NCI-H748 treated with DMSO at 0.1 percent for 48 hours (cell line): Measurements from ENCODE around the gene CAV2.
"Not testable (repeated sequence)": the region's sequence is repeated elsewhere in the genome, so short reads cannot be mapped to it uniquely, and the experiment has no call there.

Experiments
- DNase-seq: peaks from one replicate; lab custom pipeline; 2025; lab: John Stamatoyannopoulos, UW

Gene CAV2

GRCh38 chr7:116499168-116500077, at the start of gene CAV2:
Gene CAV2, plus strand, starts transcription at chr7:116499738. Its CDS starts 44 bp downstream, at chr7:116499782.
- DNase-seq = no peak

- DNase-seq = no peak
These were observed 49.6 kb upstream of the CAV2 start for GRCh38 chr7:116449950-116450349.

- no peak for DNase-seq
These were observed 47.4 kb upstream of the CAV2 start for GRCh38 chr7:116451957-116452729.

GRCh38 chr7:116454377-116454776, 45.2 kb upstream of the CAV2 start:
- DNase-seq = no peak

- no peak for DNase-seq
These were observed 44.5 kb upstream of the CAV2 start for GRCh38 chr7:116455009-116455408.

GRCh38 chr7:116455499-116455898, 44.0 kb upstream of the CAV2 start:
- no peak for DNase-seq

- DNase-seq = no peak
These were observed 38.0 kb upstream of the CAV2 start for GRCh38 chr7:116461500-116461899.

GRCh38 chr7:116463956-116464355, 35.6 kb upstream of the CAV2 start:
- DNase-seq = no peak

- no peak for DNase-seq
These were observed 35.2 kb upstream of the CAV2 start for GRCh38 chr7:116464375-116464774.

- no peak for DNase-seq
These were observed 34.4 kb upstream of the CAV2 start for GRCh38 chr7:116465125-116465524.

- no peak for DNase-seq
These were observed 31.0 kb upstream of the CAV2 start for GRCh38 chr7:116468534-116468933.

- DNase-seq = no peak
These were observed 21.9 kb upstream of the CAV2 start for GRCh38 chr7:116477625-116478024.

GRCh38 chr7:116478834-116479233, 20.7 kb upstream of the CAV2 start:
- DNase-seq = no peak

GRCh38 chr7:116483271-116483942, 16.1 kb upstream of the CAV2 start:
- DNase-seq = no peak

GRCh38 chr7:116484389-116484788, 15.1 kb upstream of the CAV2 start:
- DNase-seq = not testable (repeated sequence)

GRCh38 chr7:116487907-116488521, 11.5 kb upstream of the CAV2 start:
- DNase-seq = no peak

- DNase-seq = no peak
These were observed 9.2 kb upstream of the CAV2 start for GRCh38 chr7:116490351-116490750.

GRCh38 chr7:116491887-116492653, 7.5 kb upstream of the CAV2 start:
- DNase-seq = no peak

GRCh38 chr7:116492654-116493109, 6.9 kb upstream of the CAV2 start:
- DNase-seq = no peak

- DNase-seq = no peak
These were observed 6.1 kb upstream of the CAV2 start for GRCh38 chr7:116493449-116493848.

- DNase-seq = no peak
These were observed 5.1 kb upstream of the CAV2 start for GRCh38 chr7:116494472-116494871.
